Measurements from ENCODE around the gene TMEM163. TPM values are rescaled to one million over a fixed set of nuclear protein-coding genes. Genes with fewer than 3 reads are reported as not detected.

Gene TMEM163
- total and polyA plus RNA-seq, 7 donors = 0.28 to 2.6 (median 1.1) TPM; not detected in 1

GRCh38 chr2:134583997-134584520 is 134.7 kb downstream of the TMEM163 start:
- H3K9me3 ChIP-seq = peaks cover 0 to 2% (median 0%) of the 10 kb centered on the region in 4 donors
- H3K36me3 ChIP-seq = no peaks in the 10 kb centered on the region
- no peaks in the 10 kb centered on the region for H3K4me1 ChIP-seq
- intact Hi-C loops (cut with DNase I) = no loop called here
- WGBS, 2 donors = 71 to 84% methylated on average over 2 of the region's 2 CpGs
- no peak for DNase-seq
- TF ChIP-seq, protein P1, sequence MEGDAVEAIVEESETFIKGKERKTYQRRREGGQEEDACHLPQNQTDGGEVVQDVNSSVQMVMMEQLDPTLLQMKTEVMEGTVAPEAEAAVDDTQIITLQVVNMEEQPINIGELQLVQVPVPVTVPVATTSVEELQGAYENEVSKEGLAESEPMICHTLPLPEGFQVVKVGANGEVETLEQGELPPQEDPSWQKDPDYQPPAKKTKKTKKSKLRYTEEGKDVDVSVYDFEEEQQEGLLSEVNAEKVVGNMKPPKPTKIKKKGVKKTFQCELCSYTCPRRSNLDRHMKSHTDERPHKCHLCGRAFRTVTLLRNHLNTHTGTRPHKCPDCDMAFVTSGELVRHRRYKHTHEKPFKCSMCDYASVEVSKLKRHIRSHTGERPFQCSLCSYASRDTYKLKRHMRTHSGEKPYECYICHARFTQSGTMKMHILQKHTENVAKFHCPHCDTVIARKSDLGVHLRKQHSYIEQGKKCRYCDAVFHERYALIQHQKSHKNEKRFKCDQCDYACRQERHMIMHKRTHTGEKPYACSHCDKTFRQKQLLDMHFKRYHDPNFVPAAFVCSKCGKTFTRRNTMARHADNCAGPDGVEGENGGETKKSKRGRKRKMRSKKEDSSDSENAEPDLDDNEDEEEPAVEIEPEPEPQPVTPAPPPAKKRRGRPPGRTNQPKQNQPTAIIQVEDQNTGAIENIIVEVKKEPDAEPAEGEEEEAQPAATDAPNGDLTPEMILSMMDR (IDR thresholded peaks at IDR 0.05) = no peak
- TF ChIP-seq EP300 (IDR thresholded peaks at IDR 0.05) (no peak), POLR2A (IDR thresholded peaks at IDR 0.05) (no peak), POLR2AphosphoS5 (IDR thresholded peaks at IDR 0.05) (no peak)
- H3K4me3 ChIP-seq = no peak overlapping the region
- H3K27ac ChIP-seq = no peak overlapping the region
- H3K27me3 ChIP-seq = no peaks in the 10 kb centered on the region

DNA sequence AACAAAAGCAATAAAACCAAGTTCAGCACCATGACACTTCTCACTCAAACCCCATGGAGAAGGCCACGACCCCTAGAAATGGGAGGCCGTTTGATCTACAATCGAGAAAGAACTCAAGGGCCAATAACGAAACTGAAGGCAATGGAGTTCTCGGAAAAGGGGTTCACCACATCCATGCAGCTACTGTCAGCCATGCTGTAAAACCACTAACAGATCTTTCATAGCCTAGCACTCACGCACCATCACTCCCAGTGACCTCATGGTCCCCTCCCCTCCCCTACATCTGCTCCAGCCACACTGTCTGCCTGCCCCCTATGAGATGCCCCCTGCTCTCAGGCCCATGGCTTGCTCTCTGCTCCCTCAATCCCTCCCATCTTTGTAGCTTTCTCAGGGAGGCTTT is 135.3 kb downstream of the TMEM163 start:
- H3K36me3 ChIP-seq = no peaks in the 10 kb centered on the region

DNA sequence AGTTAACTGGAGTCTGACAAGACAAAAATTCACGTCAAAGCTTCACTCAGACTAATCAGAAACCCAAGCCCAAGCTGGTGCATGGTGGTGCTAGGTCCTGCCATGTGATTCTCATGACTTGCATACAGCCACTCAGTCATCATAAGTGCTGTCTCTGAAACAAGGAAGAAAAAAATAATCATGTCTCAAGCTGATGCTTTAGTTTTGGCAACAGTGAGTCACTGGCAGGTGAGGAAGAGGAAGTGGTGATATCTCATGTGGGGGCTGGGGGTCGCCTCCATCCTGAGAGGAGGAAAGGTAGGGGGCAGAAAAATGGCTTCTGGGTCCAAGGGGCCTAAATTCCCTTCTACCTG is 136.3 kb downstream of the TMEM163 start:
- 27 to 59% methylated on average over 2 of the region's 2 CpGs for WGBS, 2 donors
- no peak for TF ChIP-seq EP300 (IDR thresholded peaks at IDR 0.05)
- TF ChIP-seq, protein P1 (IDR thresholded peaks at IDR 0.05) = no peak
- no peak for TF ChIP-seq POLR2AphosphoS5 (IDR thresholded peaks at IDR 0.05)
- TF ChIP-seq POLR2A (IDR thresholded peaks at IDR 0.05) = no peak
- Histone ChIP-seq H3K4me1 (no peaks in the 10 kb centered on the region), H3K36me3 (no peaks in the 10 kb centered on the region), H3K27ac (no peak overlapping the region), H3K9me3 (no peaks in the 10 kb centered on the region), H3K27me3 (no peaks in the 10 kb centered on the region), H3K4me3 (no peak overlapping the region)
- intact Hi-C loops (cut with DNase I) = no loop called here
- DNase-seq = no peak

More for the DNA sequence above, 135.3 kb downstream of the TMEM163 start:
- Histone ChIP-seq H3K27ac (no peak overlapping the region), H3K9me3 (peaks cover 0 to 2% (median 0%) of the 10 kb centered on the region in 4 donors), H3K4me1 (no peaks in the 10 kb centered on the region), H3K27me3 (no peaks in the 10 kb centered on the region), H3K4me3 (no peak overlapping the region)
- intact Hi-C loops (cut with DNase I) = no loop called here
- DNase-seq = no peak
- TF ChIP-seq POLR2A (IDR thresholded peaks at IDR 0.05) (no peak), EP300 (IDR thresholded peaks at IDR 0.05) (no peak), POLR2AphosphoS5 (IDR thresholded peaks at IDR 0.05) (no peak)
- TF ChIP-seq, protein P1 (IDR thresholded peaks at IDR 0.05) = no peak
- 74 to 82% methylated on average over 6 of the region's 6 CpGs for WGBS, 2 donors

DNA sequence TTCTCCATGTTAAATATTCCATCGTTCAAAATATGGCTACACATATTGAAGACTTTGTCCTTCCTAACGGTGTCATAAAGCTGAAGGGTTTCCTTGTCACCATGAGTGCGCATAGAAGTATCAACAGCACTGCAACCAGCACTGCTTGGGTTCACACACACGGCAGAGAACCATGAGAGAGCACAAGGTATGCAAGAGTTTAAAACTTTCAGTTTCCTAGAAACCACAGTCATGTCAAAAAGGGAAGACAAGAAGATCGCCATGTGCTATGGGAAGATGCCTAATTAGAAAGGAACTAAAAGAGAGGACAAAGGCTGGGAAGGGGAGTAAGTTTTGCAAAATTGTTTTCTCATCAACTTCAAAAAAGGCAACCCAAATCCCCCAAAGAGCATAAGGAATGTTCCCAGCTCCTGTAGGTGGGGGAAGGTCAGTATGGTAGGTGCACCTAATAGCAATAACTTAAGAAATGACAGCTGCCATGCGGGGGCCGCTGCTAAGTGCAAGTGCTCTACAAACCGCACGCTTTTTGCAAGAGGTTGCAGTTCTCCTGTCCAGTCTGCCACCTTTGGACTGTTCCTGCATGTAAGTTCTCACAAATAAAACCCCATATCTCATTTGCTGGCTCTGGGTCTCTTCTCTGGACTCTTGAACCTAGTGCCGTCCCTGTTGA is 136.8 kb downstream of the TMEM163 start:
- intact Hi-C loops (cut with DNase I) = no loop called here
- Histone ChIP-seq H3K36me3 (no peaks in the 10 kb centered on the region), H3K27ac (no peak overlapping the region), H3K9me3 (no peaks in the 10 kb centered on the region), H3K4me1 (no peaks in the 10 kb centered on the region), H3K4me3 (no peak overlapping the region), H3K27me3 (no peaks in the 10 kb centered on the region)
- WGBS, 2 donors = 79 to 85% methylated on average over 10 of the region's 10 CpGs
- TF ChIP-seq POLR2AphosphoS5 (IDR thresholded peaks at IDR 0.05) = no peak
- TF ChIP-seq, protein P1 (IDR thresholded peaks at IDR 0.05) = no peak
- no peak for TF ChIP-seq EP300 (IDR thresholded peaks at IDR 0.05)
- TF ChIP-seq POLR2A (IDR thresholded peaks at IDR 0.05) = no peak
- no peak for DNase-seq
